IPS-NIHi7 (cell line): ENCODE data around the gene CCBE1.

ENCODE experiments used
- DNase-seq: peaks from one replicate; pipeline ENCODE4 v3.0.0; 2012; ENCODE audit warnings: mixed read lengths; ENCODE audit errors: extremely low spot score

The CCBE1 gene

GRCh38 chr18:59570101-59570775 lies 127.0 kb downstream of the CCBE1 start:
- DNase-seq: no peak

GRCh38 chr18:59569390-59569791 lies 127.8 kb downstream of the CCBE1 start:
- DNase-seq: no peak

- DNase-seq: no peak
Measured at GRCh38 chr18:59567431-59567830, 129.8 kb downstream of the CCBE1 start.

GRCh38 chr18:59566533-59566971 lies 130.7 kb downstream of the CCBE1 start:
- DNase-seq: no peak

GRCh38 chr18:59565957-59566356 lies 131.3 kb downstream of the CCBE1 start:
- DNase-seq: no peak

GRCh38 chr18:59564561-59564960 lies 132.7 kb downstream of the CCBE1 start:
- DNase-seq: no peak

GRCh38 chr18:59563176-59563785 lies 133.9 kb downstream of the CCBE1 start:
- no peak for DNase-seq

- DNase-seq: no peak
Measured at GRCh38 chr18:59562751-59563150, 134.5 kb downstream of the CCBE1 start.

- DNase-seq: no peak
Measured at GRCh38 chr18:59561612-59562011, 135.6 kb downstream of the CCBE1 start.

GRCh38 chr18:59560556-59560955 lies 136.7 kb downstream of the CCBE1 start:
- no peak for DNase-seq

- DNase-seq: no peak
Measured at GRCh38 chr18:59559528-59559927, 137.7 kb downstream of the CCBE1 start.

- no peak for DNase-seq
Measured at GRCh38 chr18:59555995-59556659, 141.1 kb downstream of the CCBE1 start.

GRCh38 chr18:59554796-59555335 lies 142.4 kb downstream of the CCBE1 start:
- no peak for DNase-seq

- no peak for DNase-seq
Measured at GRCh38 chr18:59553273-59553870, 143.9 kb downstream of the CCBE1 start.

GRCh38 chr18:59551902-59552635 lies 145.2 kb downstream of the CCBE1 start:
- no peak for DNase-seq

- DNase-seq: no peak
Measured at GRCh38 chr18:59550174-59550516, 147.1 kb downstream of the CCBE1 start.

- DNase-seq: no peak
Measured at GRCh38 chr18:59549503-59550173, 147.6 kb downstream of the CCBE1 start.

- DNase-seq: peak; percentile 49
Measured at GRCh38 chr18:59547581-59548182, 149.5 kb downstream of the CCBE1 start.

GRCh38 chr18:59546188-59546587 lies 151.0 kb downstream of the CCBE1 start:
- no peak for DNase-seq

- no peak for DNase-seq
Measured at GRCh38 chr18:59540780-59541179, 156.4 kb downstream of the CCBE1 start.

- DNase-seq: no peak
Measured at GRCh38 chr18:59540346-59540745, 156.9 kb downstream of the CCBE1 start.
